H1 (cell line): ENCODE results near the gene CHD1L. TPM values are rescaled to one million over a fixed set of nuclear protein-coding genes. Genes with fewer than 3 reads are reported as not detected.

Source experiments
- CEBPB ChIP-seq: IDR thresholded peaks from 2 replicates; pipeline ENCODE4 v1.6.1; 2012; ENCODE audit warnings: low read depth, low read length
- KDM4A ChIP-seq: IDR thresholded peaks from one replicate; pipeline ENCODE4 v1.7.1; 2012; ENCODE audit warnings: low read depth, mild to moderate bottlenecking, moderate library complexity, low read length, inconsistent platforms; ENCODE audit not compliant: severe bottlenecking
- polyA plus RNA-seq, 7 experiments: library from polyadenylated mRNA; depleted of rRNA in 3 of 7; stranded (reverse) in 5 of 7; unstranded in 2 of 7; fragments of >200 nt in 5 of 7; fragments of 200-250 nt in 2 of 7; gene quantifications; 1 replicate in 5 of 7; 2 replicates in 1 of 7; 4 replicates in 1 of 7; pipeline versions ENCODE4 v1.2.1 to v1.2.3, GENCODE V29; 2011 to 2013; ENCODE audit warnings: missing spikeins in 2 of 7, mixed read lengths in 2 of 7
- total RNA-seq: library from RNA; stranded (reverse); fragmentation: NEBNext Ultra II Directional; extraction: Animal tissue kit (Norgen Biotek cat#: 25700); gene quantifications from 2 replicates; pipeline ENCODE4 v1.2.1, GENCODE V29; 2021

Gene CHD1L
- total and polyA plus RNA-seq, 2 of the 8 experiments (the other 6 are each of a cell fraction or from before 2014, with no cell fraction given) = 20.2 to 51.2 TPM

GRCh38 chr1:147207192-147207591, 35.3 kb upstream of the CHD1L start (continued):
- no peak for TF ChIP-seq CEBPB
- no peak for TF ChIP-seq KDM4A
